ENCODE results near the gene BID.

DNA sequence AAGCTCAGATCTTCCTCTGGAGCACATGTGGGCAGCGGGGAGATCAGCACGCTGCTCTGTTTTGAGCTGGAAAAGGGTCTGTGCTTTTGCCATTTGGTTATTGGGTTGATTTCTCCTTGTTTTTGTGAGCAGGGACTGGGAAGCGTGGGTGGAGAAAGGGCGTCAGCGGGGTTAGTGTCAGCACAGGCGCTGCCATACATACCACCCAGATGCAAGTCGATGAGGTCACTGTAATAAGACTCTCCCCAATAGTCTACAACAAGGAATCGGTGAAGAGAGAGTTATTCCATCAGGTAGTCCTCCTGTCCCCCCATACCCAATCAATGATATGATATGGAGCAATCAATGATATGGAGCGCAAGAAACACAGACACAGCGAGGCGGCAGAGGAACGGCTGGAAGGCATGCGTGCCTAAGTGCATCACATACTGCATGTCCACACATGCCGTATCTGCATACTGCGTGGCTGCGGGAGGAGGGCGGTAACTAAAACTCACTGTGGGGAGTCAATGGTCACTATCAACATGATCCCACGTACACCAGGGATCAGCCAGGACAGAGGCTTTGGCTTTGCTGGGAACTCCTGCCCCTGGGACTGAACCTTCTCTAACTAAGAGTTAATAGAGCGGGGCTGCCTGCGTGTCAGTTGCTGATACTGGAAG lies 29.5 kb upstream of the BID start:
- TF ChIP-seq EP300 (IDR thresholded peaks at IDR 0.05) (no peak), CTCF (IDR thresholded peaks at IDR 0.05) (no peak), POLR2A (IDR thresholded peaks at IDR 0.05) (no peak)

Measured in suprapubic skin (tissue), 3 donors.